ENCODE measurements around the gene EFNA1. TPM values are rescaled to one million over a fixed set of nuclear protein-coding genes. Genes with fewer than 3 reads are reported as not detected.
"Not testable (repeated sequence)": the region's sequence is repeated elsewhere in the genome, so short reads cannot be mapped to it uniquely, and the experiment has no call there.

Gene EFNA1
- total and polyA plus RNA-seq, 2 donors: 31.1 to 44.6 TPM

GRCh38 chr1:155166051-155166470 is 38.4 kb downstream of the EFNA1 start:
- Histone ChIP-seq H3K4me3 (ENCODE audit: low read depth, low read length) (no peak overlapping the region), H3K4me1 (ENCODE audit: insufficient read depth) (no peaks in the 10 kb centered on the region), H3K27ac (ENCODE audit: low read depth) (no peak overlapping the region), H3K36me3 (ENCODE audit: insufficient read depth) (no peaks in the 10 kb centered on the region)
- 51% methylated on average over 8 of the region's 8 CpGs for WGBS
- DNase-seq (ENCODE audit: extremely low spot score): no peak

- WGBS: 25% methylated on average over 27 of the region's 27 CpGs
- Histone ChIP-seq H3K4me1 (ENCODE audit: insufficient read depth) (no peaks in the 10 kb centered on the region), H3K27ac (ENCODE audit: low read depth) (no peak overlapping the region), H3K36me3 (ENCODE audit: insufficient read depth) (no peaks in the 10 kb centered on the region), H3K4me3 (ENCODE audit: low read depth, low read length) (no peak overlapping the region)
- no peak for DNase-seq (ENCODE audit: extremely low spot score)
Observed at GRCh38 chr1:155166471-155167165, 38.9 kb downstream of the EFNA1 start.

GRCh38 chr1:155167166-155168104 is 39.8 kb downstream of the EFNA1 start:
- Histone ChIP-seq H3K27ac (ENCODE audit: low read depth) (no peak overlapping the region), H3K36me3 (ENCODE audit: insufficient read depth) (no peaks in the 10 kb centered on the region), H3K4me1 (ENCODE audit: insufficient read depth) (no peaks in the 10 kb centered on the region), H3K4me3 (ENCODE audit: low read depth, low read length) (no peak overlapping the region)
- WGBS: 7% methylated on average over 28 of the region's 28 CpGs
- peak; percentile 69 for DNase-seq (ENCODE audit: extremely low spot score)

DNA sequence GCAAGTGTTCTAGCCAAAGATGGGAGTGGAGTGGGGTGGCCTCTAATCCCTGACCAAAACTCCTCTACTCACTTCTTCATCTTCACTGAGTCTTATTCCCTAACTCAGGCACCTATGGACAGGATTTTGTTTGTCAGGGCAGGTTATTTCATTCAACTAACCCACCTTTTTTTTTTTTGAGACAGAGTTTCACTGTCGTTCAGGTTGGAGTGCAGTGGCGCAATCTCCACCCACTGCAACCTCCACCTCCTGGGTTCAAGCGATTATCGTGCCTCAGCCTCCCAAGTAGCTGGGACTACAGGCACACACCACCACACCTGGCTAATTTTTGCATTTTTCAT is 40.4 kb downstream of the EFNA1 start:
- H3K27ac ChIP-seq (ENCODE audit: low read depth); DNase-seq (ENCODE audit: extremely low spot score); H3K36me3 ChIP-seq (ENCODE audit: insufficient read depth); H3K4me1 ChIP-seq (ENCODE audit: insufficient read depth); H3K4me3 ChIP-seq (ENCODE audit: low read depth, low read length): not testable (repeated sequence)
- 42% methylated on average over 4 of the region's 4 CpGs for WGBS

DNA sequence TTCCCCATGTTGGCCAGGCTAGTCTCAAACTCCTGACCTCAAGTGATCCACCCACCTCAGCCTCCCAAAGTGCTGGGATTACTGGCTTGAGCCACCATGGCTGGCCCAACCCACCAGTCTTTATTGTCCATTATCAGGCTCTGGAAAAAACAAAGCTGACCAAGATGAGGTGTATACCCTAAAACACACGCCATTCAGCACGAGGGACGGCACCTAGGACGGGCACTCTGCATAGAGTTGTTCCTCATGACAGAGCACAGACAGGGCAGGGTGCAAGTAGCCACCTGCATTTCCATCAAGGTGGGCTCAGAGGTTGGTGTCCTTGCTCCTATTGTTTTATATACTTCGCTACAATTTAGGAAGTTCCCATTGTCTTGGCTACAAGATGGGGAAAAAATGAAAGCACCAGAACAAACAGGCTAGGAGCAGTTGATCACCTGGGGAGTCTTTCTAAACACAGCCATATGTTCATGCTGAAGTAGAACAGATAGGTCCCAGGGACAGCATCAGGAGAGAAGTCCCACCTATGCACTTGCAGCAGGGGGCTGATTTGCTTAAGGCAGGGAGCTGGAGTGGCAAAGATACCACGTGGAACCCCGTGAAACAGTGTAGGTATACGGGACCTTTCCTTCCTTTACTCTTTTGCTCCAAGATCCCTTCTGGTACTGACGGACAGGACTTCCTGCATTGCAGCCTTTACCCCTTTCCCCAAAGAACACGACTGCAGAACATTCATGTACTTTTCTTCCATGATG is 41.0 kb downstream of the EFNA1 start:
- DNase-seq (ENCODE audit: extremely low spot score): no peak
- H3K27ac ChIP-seq (ENCODE audit: low read depth): no peak overlapping the region
- no peaks in the 10 kb centered on the region for H3K4me1 ChIP-seq (ENCODE audit: insufficient read depth)
- H3K36me3 ChIP-seq (ENCODE audit: insufficient read depth): no peaks in the 10 kb centered on the region
- no peak overlapping the region for H3K4me3 ChIP-seq (ENCODE audit: low read depth, low read length)
- 86% methylated on average over 10 of the region's 10 CpGs for WGBS

GRCh38 chr1:155169541-155169940 is 41.9 kb downstream of the EFNA1 start:
- WGBS: 82% methylated on average over 5 of the region's 5 CpGs
- H3K4me1 ChIP-seq (ENCODE audit: insufficient read depth): no peaks in the 10 kb centered on the region
- no peak for DNase-seq (ENCODE audit: extremely low spot score)

DNA sequence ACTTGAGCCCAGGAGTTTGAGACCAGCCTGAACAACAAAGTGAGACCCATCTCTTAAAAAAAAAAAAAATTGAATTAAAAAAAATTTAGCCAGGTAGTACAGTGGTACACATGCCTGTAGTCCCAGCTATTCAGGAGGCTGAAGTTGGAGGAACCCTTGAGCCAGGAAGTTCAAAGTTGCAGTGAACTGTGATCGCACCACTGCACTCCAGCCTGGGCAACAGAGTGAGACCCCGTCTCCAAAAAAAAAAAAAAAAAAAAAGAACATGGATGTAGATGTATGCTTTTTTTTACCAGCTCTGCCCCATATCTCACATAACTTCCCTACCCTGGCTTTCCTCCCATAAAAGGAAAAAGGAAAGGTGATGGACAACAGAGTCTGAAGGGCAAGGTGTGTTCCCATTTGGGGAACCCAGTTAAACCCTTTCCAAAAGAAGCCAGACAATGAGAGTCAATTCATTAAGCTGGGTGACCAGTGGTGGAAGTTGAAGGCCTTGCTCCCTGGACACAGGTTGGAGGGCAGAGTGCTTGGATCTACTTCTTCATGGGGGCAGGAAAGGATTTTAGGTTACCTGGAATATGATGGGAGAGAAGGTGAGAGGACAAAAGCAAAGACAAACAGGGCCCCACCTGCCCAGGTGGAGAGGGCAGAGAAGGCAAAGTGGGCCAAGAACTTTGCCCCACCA is 42.6 kb downstream of the EFNA1 start:
- Histone ChIP-seq H3K4me1 (ENCODE audit: insufficient read depth) (no peaks in the 10 kb centered on the region), H3K36me3 (ENCODE audit: insufficient read depth) (no peaks in the 10 kb centered on the region), H3K4me3 (ENCODE audit: low read depth, low read length) (no peak overlapping the region), H3K27ac (ENCODE audit: low read depth) (no peak overlapping the region)
- DNase-seq (ENCODE audit: extremely low spot score): no peak
- 87% methylated on average over 2 of the region's 2 CpGs for WGBS

More at GRCh38 chr1:155169541-155169940, 41.9 kb downstream of the EFNA1 start:
- Histone ChIP-seq H3K36me3 (ENCODE audit: insufficient read depth) (no peaks in the 10 kb centered on the region), H3K27ac (ENCODE audit: low read depth) (no peak overlapping the region), H3K4me3 (ENCODE audit: low read depth, low read length) (no peak overlapping the region)

GRCh38 chr1:155170806-155171205 is 43.1 kb downstream of the EFNA1 start:
- Histone ChIP-seq H3K4me1 (ENCODE audit: insufficient read depth) (no peaks in the 10 kb centered on the region), H3K36me3 (ENCODE audit: insufficient read depth) (no peaks in the 10 kb centered on the region), H3K4me3 (ENCODE audit: low read depth, low read length) (no peak overlapping the region), H3K27ac (ENCODE audit: low read depth) (no peak overlapping the region)
- 91% methylated on average over 7 of the region's 7 CpGs for WGBS
- no peak for DNase-seq (ENCODE audit: extremely low spot score)

DNA sequence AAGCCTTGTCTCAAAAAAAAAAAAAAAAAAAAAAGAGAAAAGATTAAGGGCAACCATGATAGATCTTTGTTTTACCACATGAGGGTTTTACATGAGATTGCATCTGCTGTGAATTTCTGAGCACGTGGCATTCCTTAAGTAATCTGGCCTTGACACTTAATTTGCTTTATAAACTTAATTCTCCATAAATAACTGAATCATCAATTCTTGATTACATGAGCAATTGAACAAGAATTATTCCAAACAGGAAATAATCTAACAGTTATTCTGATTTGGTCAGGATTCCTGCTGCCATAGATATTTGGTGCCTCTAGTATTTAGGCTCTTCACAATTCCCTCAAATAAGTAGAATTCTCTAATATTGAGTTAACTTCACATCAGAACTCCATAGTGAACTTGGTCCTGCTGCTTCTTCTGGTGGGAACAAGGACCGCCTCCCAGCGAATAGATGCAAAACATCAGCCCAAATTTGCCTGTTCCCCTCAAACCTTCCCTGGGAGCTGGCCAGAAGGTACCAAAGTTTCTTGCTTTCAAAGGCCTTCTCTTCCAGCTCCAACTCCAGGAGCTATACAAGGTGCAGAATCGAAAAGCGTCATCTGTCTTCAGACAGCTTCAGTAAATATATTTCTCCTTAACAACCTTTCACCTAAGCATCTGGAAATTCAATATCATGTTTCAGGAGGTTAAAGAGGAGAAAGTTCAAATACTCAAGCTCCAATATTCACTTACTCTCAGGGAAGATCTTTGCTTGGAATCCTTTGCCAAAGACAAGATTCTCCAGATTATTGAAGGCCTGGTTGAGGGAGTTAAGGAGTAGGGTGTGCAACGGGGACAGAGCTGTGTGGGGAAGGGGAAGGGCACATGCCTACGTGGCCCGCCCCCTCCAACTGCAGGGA is 44.4 kb downstream of the EFNA1 start:
- no peaks in the 10 kb centered on the region for H3K4me1 ChIP-seq (ENCODE audit: insufficient read depth)
- peak overlapping the region; percentile 78 for H3K27ac ChIP-seq (ENCODE audit: low read depth)
- peak overlapping the region; percentile 72 for H3K4me3 ChIP-seq (ENCODE audit: low read depth, low read length)
- DNase-seq (ENCODE audit: extremely low spot score): no peak
- WGBS: 44% methylated on average over 8 of the region's 8 CpGs
- no peaks in the 10 kb centered on the region for H3K36me3 ChIP-seq (ENCODE audit: insufficient read depth)

DNA sequence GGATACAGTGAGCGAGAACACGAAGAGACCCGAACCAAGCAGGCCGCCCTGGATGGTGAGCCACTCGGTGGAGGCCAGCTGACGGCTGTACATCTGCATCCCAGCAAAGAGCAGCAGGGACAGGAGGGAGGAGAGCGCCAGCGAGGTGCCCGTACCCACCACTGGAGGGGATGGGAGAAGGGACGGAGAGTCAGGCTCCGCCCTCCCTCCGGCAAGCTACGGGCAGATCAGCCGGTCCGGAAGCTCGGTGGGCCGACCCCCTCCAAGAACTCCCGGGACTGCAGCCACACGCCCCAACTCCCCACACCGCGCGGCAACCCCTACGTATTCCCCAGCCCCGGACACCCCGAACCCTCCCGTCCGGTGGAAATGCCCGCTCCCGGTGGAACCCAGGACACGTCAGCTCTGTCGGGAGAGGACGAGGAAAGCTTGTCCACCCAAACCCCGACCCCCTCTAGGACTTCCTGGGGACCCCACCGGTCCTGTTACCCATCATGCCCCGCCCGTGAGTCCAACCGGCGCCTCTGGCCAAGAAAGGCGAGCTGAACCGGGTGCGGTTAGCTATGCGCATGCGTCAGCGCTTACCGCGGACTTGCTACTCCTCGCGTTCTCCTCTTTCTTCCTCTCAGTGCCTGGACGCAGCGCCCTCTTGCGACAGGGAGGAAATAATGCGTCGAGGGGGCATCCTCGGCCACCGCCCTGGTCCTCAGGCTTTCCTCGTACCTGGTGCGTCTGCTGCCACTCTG is 45.2 kb downstream of the EFNA1 start, which contains the start of gene KRTCAP2:
Gene KRTCAP2 (minus strand): TSS at position 573 of the 746 bp plus-strand sequence. CDS start 80 bp downstream, at position 493.
- no peaks in the 10 kb centered on the region for H3K4me1 ChIP-seq (ENCODE audit: insufficient read depth)
- peak within 1 kb of the TSS; percentile 72 for H3K4me3 ChIP-seq (ENCODE audit: low read depth, low read length)
- no peaks in the 10 kb centered on the region for H3K36me3 ChIP-seq (ENCODE audit: insufficient read depth)
- peak within 1 kb of the TSS; percentile 78 for H3K27ac ChIP-seq (ENCODE audit: low read depth)
- peak; percentile 88 for DNase-seq (ENCODE audit: extremely low spot score)
- under 1% methylated on average over 57 of the region's 57 CpGs for WGBS

GRCh38 chr1:155173478-155174323 is 46.0 kb downstream of the EFNA1 start, which contains the start of gene TRIM46:
Gene TRIM46 (plus strand): TSS chr1:155173849. CDS start chr1:155173967, 118 bp downstream.
- Histone ChIP-seq H3K27ac (ENCODE audit: low read depth) (peak within 1 kb of the TSS; percentile 78), H3K4me1 (ENCODE audit: insufficient read depth) (no peaks in the 10 kb centered on the region), H3K36me3 (ENCODE audit: insufficient read depth) (no peaks in the 10 kb centered on the region), H3K4me3 (ENCODE audit: low read depth, low read length) (peak within 1 kb of the TSS; percentile 72)
- 2% methylated on average over 38 of the region's 38 CpGs for WGBS
- no peak for DNase-seq (ENCODE audit: extremely low spot score)

All from urinary bladder (tissue), 4 donors.